Panc1 (cell line): ENCODE data around the gene GADD45G. TPM values are rescaled to one million over a fixed set of nuclear protein-coding genes. Genes with fewer than 3 reads are reported as not detected.

ENCODE experiments used
- ATAC-seq: fragments of 200-7000 bp; cut with Tn5 transposase; 2 replicates; pipeline ENCODE4 v1.9.1; 2020; ENCODE audit warnings: mild to moderate bottlenecking, moderate library complexity
- BruUV-seq: library from RNA; stranded (reverse); fragments of 400-500 nt; replicated peaks from 2 replicates; lab custom pipeline; 2021; lab: Mats Ljungman, UMichigan
- CTCF ChIA-PET: fragments of 300-600 bp; sonication (Branson Sonifier 250); formaldehyde crosslinking; loops from one replicate; lab custom pipeline; 2022; ENCODE audit warnings: antibody characterized with exemption; lab: Charles Lee
- POLR2A ChIA-PET: fragments of 300-600 bp; sonication (Branson Sonifier 250); formaldehyde crosslinking; loops from one replicate; lab custom pipeline; 2022; ENCODE audit warnings: antibody characterized with exemption; lab: Charles Lee
- DNase-seq: peaks from one replicate; pipeline ENCODE4 v3.0.0-alpha.2; 2010; ENCODE audit warnings: low read depth, low spot score
- H3K27ac ChIP-seq: 2 replicates; pipeline ENCODE4 v1.5.1; 2011; ENCODE audit warnings: mild to moderate bottlenecking, low read length, inconsistent platforms
- H3K27me3 ChIP-seq: fragments of 200-500 bp; sonication (Bioruptor generic); 2 replicates; pipeline ENCODE4 v1.6.0; 2014; ENCODE audit warnings: low read length, inconsistent platforms; ENCODE audit not compliant: control insufficient read depth, insufficient read depth
- H3K36me3 ChIP-seq: fragments of 200-500 bp; sonication (Bioruptor generic); 2 replicates; pipeline ENCODE4 v1.5.1; 2014; ENCODE audit warnings: inconsistent platforms, mild to moderate bottlenecking, low read length, moderate library complexity; ENCODE audit not compliant: control insufficient read depth, insufficient read depth
- H3K4me1 ChIP-seq: 2 replicates; pipeline ENCODE4 v1.5.1; 2011; ENCODE audit warnings: inconsistent platforms, mild to moderate bottlenecking, low read length, moderate library complexity; ENCODE audit not compliant: control insufficient read depth, insufficient read depth
- H3K4me3 ChIP-seq, 2 experiments: 2 replicates each; pipeline ENCODE4 v1.5.1; 2011 to 2012; ENCODE audit warnings: low read depth in 2 of 2, low read length in 2 of 2, mild to moderate bottlenecking in 2 of 2, inconsistent platforms in 1 of 2, moderate library complexity in 1 of 2
- H3K9me3 ChIP-seq: fragments of 200-500 bp; sonication (Bioruptor generic); 2 replicates; pipeline ENCODE4 v1.5.1; 2014; ENCODE audit warnings: low read depth, mild to moderate bottlenecking, inconsistent platforms, low read length, moderate library complexity; ENCODE audit not compliant: control insufficient read depth, insufficient read depth
- CTCF ChIP-seq: fragments of 450-650 bp; IDR thresholded peaks from 2 replicates; pipeline ENCODE4 v1.5.1; 2017; ENCODE audit warnings: mild to moderate bottlenecking
- POLR2AphosphoS5 ChIP-seq: IDR thresholded peaks from 2 replicates; pipeline ENCODE4 v1.6.1; 2012; ENCODE audit warnings: mild to moderate bottlenecking, low read depth, low read length, moderate library complexity
- REST ChIP-seq, 2 experiments: IDR thresholded peaks; 2 replicates each; pipeline ENCODE4 v1.6.1; 2011 to 2012; ENCODE audit warnings: low read depth in 2 of 2, control low read depth in 1 of 2, low read length in 1 of 2, mild to moderate bottlenecking in 1 of 2, moderate library complexity in 1 of 2; ENCODE audit not compliant: insufficient read depth in 1 of 2
- SIN3A ChIP-seq: IDR thresholded peaks from 2 replicates; pipeline ENCODE4 v1.6.1; 2012; ENCODE audit warnings: low read depth, mild to moderate bottlenecking, low read length, moderate library complexity, borderline replicate concordance; ENCODE audit not compliant: insufficient read depth
- TCF7L2 ChIP-seq: IDR thresholded peaks from 2 replicates; pipeline ENCODE4 v1.6.1; 2011; ENCODE audit warnings: mild to moderate bottlenecking, low read depth, low read length, inconsistent platforms
- in situ Hi-C: cut with HindIII; loops from 2 replicates; pipeline ENCODE4 v1.10.0; 2016; ENCODE audit warnings: low sequenced_read_pairs, low pct_unique_long_range_greater_than_20kb
- intact Hi-C: fragments of 100-400 bp; cut with micrococcal nuclease; formaldehyde crosslinking; loops from one replicate; pipeline ENCODE4 v1.10.0; 2022; ENCODE audit not compliant: unreplicated experiment
- total RNA-seq: library from RNA; stranded (reverse); gene quantifications from one replicate; pipeline ENCODE4 v1.2.1, GENCODE V29; 2021; ENCODE audit not compliant: unreplicated experiment

Gene GADD45G
- total RNA-seq, 1 experiment from 2014 or later: 1.2 TPM

GRCh38 chr9:89558196-89558899, 46.5 kb upstream of the GADD45G start:
- in situ Hi-C loops: no loop called here

GRCh38 chr9:89558948-89559347, 45.9 kb upstream of the GADD45G start:
- Histone ChIP-seq H3K9me3 (no peaks in the 10 kb centered on the region), H3K27me3 (no peaks in the 10 kb centered on the region), H3K4me3 (no peak overlapping the region), H3K27ac (no peak overlapping the region), H3K36me3 (no peaks in the 10 kb centered on the region), H3K4me1 (no peaks in the 10 kb centered on the region)
- POLR2A ChIA-PET: no interaction called here
- CTCF ChIA-PET: no interaction called here
- DNase-seq (no peak), ATAC-seq (no peak)
- no peak for TF ChIP-seq REST (IDR thresholded peaks at IDR 0.05; ENCODE audit: insufficient read depth in 1 of 2, low read depth in 2 of 2, low read length in 1 of 2)
- no peak for TF ChIP-seq CTCF
- TF ChIP-seq SIN3A: no peak
- no peak for TF ChIP-seq TCF7L2
- no peak for TF ChIP-seq POLR2AphosphoS5
- intact Hi-C loops: no loop called here
- no TSS peak for BruUV-seq
- in situ Hi-C loops: no loop called here

More at GRCh38 chr9:89558196-89558899, 46.5 kb upstream of the GADD45G start:
- ATAC-seq (no peak), DNase-seq (no peak)
- intact Hi-C loops: no loop called here
- POLR2A ChIA-PET: no interaction called here
- BruUV-seq: no TSS peak
- Histone ChIP-seq H3K36me3 (no peaks in the 10 kb centered on the region), H3K27me3 (no peaks in the 10 kb centered on the region), H3K9me3 (no peaks in the 10 kb centered on the region), H3K4me3 (no peak overlapping the region), H3K27ac (no peak overlapping the region), H3K4me1 (no peaks in the 10 kb centered on the region)
- TF ChIP-seq REST (IDR thresholded peaks at IDR 0.05; ENCODE audit: insufficient read depth in 1 of 2, low read depth in 2 of 2, low read length in 1 of 2) (no peak), CTCF (no peak), TCF7L2 (no peak), SIN3A (no peak)
- CTCF ChIA-PET: no interaction called here
